Mesothelial cell of epicardium (in vitro differentiated cells): Measurements from ENCODE around the gene GLRX. TPM values are rescaled to one million over a fixed set of nuclear protein-coding genes. Genes with fewer than 3 reads are reported as not detected.
"Not testable (repeated sequence)": the region's sequence is repeated elsewhere in the genome, so short reads cannot be mapped to it uniquely, and the experiment has no call there.

Experiments used
- DNase-seq, 2 experiments: peaks; one replicate each; pipeline ENCODE4 v3.0.0; 2021; ENCODE audit warnings: low spot score in 2 of 2; ENCODE audit not compliant: unreplicated experiment in 2 of 2
- H3K27ac Mint-ChIP-seq: 2 replicates; pipeline ENCODE4 v1.8.0; 2021; ENCODE audit warnings: mixed read lengths
- H3K27me3 Mint-ChIP-seq: 2 replicates; pipeline ENCODE4 v1.8.0; 2021; ENCODE audit warnings: low read depth, mixed read lengths
- H3K36me3 Mint-ChIP-seq: 2 replicates; pipeline ENCODE4 v1.8.0; 2021; ENCODE audit warnings: mixed read lengths
- H3K4me1 Mint-ChIP-seq: 2 replicates; pipeline ENCODE4 v1.8.0; 2021; ENCODE audit warnings: mixed read lengths
- H3K4me3 Mint-ChIP-seq: 2 replicates; pipeline ENCODE4 v1.8.0; 2021; ENCODE audit warnings: mild to moderate bottlenecking, moderate library complexity, mixed read lengths
- H3K9me3 Mint-ChIP-seq: 2 replicates; pipeline ENCODE4 v1.8.0; 2021; ENCODE audit warnings: mixed read lengths
- total RNA-seq: library from RNA; stranded (reverse); gene quantifications from 3 replicates; pipeline ENCODE4 v1.2.1, GENCODE V29; 2021
- TF ChIP-seq, protein P1 (sequence below): fragments of 200-600 bp; sonication (generic); IDR thresholded peaks from one replicate; pipeline ENCODE4 v1.5.0; 2021; ENCODE audit warnings: antibody characterized with exemption; ENCODE audit not compliant: unreplicated experiment

Gene GLRX
- total RNA-seq, 1 donor from 2014 or later: 14.8 TPM

DNA sequence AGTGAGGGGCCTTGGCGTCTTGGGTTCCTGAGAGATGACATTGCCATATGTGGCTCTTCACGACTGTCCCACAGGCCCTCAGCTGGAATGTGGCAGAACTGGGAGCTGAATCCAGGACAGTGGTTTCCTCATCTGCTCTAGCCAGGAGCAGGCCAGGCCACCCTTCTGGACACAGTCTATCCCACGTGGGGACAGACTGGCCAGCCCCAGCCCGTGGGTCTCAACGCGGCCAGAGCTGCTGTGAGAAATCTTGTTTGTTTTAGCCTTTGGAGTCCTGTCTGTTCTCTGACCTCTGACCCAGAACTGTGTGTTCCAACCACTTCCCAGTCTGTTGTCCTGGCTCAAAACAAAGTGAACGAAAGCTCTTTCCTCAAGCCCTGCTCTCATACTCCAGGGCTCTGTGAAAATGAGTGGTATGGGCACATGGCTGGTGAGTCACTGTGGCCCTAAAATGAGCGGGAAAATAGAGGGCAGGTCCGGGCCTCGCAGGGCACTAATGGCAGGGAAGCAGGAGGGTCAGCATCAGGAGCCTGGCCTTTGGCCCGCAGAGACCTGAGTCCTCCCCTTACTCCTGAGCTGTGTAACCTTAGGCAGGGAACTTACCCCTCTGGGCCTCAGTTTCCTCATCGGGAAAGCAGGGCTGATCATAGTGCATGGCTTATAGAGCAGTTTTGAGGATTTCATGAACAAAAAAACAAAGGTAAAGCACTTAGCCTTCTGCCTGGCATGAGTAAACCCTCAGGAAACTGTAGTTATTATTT is 34.8 kb upstream of the GLRX start:
- Mint-ChIP-seq H3K4me1 (peaks cover 31% of the 10 kb centered on the region), H3K4me3 (no peak overlapping the region), H3K9me3 (peaks cover 6% of the 10 kb centered on the region), H3K27me3 (peaks cover 6% of the 10 kb centered on the region), H3K27ac (no peak overlapping the region), H3K36me3 (no peaks in the 10 kb centered on the region)
- TF ChIP-seq, protein P1, sequence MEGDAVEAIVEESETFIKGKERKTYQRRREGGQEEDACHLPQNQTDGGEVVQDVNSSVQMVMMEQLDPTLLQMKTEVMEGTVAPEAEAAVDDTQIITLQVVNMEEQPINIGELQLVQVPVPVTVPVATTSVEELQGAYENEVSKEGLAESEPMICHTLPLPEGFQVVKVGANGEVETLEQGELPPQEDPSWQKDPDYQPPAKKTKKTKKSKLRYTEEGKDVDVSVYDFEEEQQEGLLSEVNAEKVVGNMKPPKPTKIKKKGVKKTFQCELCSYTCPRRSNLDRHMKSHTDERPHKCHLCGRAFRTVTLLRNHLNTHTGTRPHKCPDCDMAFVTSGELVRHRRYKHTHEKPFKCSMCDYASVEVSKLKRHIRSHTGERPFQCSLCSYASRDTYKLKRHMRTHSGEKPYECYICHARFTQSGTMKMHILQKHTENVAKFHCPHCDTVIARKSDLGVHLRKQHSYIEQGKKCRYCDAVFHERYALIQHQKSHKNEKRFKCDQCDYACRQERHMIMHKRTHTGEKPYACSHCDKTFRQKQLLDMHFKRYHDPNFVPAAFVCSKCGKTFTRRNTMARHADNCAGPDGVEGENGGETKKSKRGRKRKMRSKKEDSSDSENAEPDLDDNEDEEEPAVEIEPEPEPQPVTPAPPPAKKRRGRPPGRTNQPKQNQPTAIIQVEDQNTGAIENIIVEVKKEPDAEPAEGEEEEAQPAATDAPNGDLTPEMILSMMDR: no peak
- no peak for DNase-seq

DNA sequence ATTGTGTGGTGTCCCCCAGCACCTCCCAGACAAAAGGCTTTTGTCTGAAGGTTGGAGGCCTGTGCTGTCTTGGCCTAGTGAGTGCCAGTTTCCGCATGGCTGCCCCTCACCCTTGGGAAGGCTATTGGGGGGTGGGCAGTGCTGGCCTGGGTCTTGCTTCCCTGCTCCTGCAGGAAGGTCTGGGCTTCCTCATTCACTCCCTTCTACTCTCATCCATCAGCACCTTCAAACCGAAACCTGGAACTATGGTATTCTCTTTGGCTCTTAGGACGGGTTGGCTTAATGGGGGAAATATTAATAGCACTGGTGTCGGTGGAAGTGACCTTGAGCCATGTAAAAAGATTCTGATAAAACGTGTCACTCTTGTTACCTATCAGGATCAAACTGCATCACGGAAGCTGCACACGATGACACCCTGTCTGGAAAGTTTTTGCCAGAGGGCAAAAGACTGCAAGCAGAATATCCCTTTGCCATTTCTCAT is 34.0 kb upstream of the GLRX start:
- Mint-ChIP-seq H3K4me1 (peaks cover 25% of the 10 kb centered on the region), H3K36me3 (no peaks in the 10 kb centered on the region), H3K9me3 (peaks cover 6% of the 10 kb centered on the region), H3K4me3 (no peak overlapping the region), H3K27me3 (peaks cover 6% of the 10 kb centered on the region), H3K27ac (no peak overlapping the region)
- no peak for DNase-seq
- TF ChIP-seq, protein P1: no peak

DNA sequence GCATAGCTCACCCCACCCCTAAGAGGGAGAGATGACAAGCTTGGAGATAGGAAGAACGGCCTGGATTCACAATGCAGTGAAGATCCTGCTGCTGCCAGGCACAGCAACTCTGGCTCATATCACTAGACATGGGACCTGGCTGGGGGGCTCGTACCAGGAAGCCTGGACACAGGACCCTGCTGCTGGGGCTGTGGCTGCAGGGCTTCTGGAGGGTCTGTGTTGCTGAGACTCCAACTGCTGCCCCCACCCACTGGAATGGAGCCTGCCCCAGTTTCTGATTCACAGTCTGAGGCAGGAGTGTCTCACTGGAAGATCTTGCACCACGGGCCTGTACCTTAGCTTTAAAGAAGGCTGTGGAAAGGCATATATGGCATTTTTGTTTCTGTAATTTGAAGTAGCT is 31.0 kb upstream of the GLRX start:
- H3K4me1 Mint-ChIP-seq: peaks cover 6% of the 10 kb centered on the region
- no peak overlapping the region for H3K4me3 Mint-ChIP-seq
- no peak overlapping the region for H3K27ac Mint-ChIP-seq
- H3K36me3 Mint-ChIP-seq: no peaks in the 10 kb centered on the region
- H3K9me3 Mint-ChIP-seq: peaks cover 6% of the 10 kb centered on the region
- TF ChIP-seq, protein P1: no peak
- no peak for DNase-seq
- peaks cover 2% of the 10 kb centered on the region for H3K27me3 Mint-ChIP-seq

DNA sequence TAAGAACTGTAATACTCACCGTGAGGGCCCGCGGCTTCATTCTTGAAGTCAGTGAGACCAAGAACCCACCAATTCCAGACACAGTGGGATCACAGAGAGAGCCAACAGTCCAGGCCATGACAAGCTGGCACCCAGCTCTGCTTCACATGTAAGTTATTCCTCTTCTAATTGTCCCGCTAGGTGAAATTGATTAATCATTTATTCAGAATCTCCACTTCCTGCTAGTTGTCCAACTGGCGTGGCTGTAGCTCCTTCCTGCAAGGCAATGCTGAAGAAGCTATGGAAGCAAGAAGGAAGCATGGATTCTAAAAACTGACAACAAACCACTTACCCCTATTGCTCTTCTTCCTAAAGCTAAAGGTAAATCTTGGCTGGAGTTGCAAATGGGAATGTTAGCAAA is 30.0 kb upstream of the GLRX start:
- no peak for DNase-seq

DNA sequence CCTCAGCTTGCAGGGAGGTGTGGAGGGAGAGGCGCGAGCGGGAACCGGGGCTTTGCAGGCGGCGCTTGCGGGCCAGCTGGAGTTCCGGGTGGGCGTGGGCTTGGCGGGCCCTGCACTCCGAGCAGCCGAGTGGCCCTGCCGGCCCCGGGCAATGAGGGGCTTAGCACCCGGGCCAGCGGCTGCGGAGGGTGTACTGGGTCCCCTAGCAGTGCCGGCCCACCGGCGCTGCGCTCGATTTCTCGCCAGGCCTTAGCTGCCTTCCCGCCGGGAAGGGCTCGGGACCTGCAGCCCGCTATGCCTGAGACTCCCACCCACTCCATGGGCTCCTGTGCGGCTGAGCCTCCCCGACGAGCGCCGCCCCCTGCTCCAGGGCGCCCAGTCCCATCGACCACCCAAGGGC is 28.6 kb upstream of the GLRX start:
- H3K4me1 Mint-ChIP-seq, H3K36me3 Mint-ChIP-seq, H3K27ac Mint-ChIP-seq, DNase-seq, H3K9me3 Mint-ChIP-seq, H3K27me3 Mint-ChIP-seq, H3K4me3 Mint-ChIP-seq: not testable (repeated sequence)

More for the DNA sequence above, 30.0 kb upstream of the GLRX start:
- Mint-ChIP-seq H3K27me3 (peaks cover 2% of the 10 kb centered on the region), H3K27ac (no peak overlapping the region), H3K36me3 (no peaks in the 10 kb centered on the region), H3K4me3 (no peak overlapping the region), H3K9me3 (peaks cover 6% of the 10 kb centered on the region), H3K4me1 (no peaks in the 10 kb centered on the region)
- TF ChIP-seq, protein P1: no peak

DNA sequence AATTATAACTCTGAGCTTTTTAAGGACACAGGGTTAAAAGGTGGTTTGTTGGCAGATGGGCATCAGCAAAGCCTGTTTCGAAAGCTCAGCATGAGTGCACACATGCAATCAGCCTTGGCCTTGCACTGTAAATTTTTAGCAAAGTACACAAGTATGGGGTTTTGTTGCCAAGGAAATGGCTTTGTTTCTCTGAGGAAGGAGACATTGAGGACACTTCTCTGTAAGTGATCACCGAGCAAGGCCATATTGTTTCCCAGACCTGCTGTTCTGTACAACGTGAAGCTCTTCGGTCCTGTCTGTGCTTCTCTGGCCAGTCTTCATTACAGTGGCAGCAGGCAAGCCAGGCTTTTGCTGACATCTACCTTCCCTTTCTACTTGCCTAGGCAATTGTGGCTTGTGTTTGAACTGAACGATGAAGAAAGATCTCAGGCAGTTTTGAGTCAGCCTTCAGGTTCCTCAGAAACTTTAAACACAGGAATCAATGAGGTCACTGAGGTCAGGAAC is 27.9 kb upstream of the GLRX start:
- H3K4me1 Mint-ChIP-seq: peaks cover 2% of the 10 kb centered on the region
- no peak overlapping the region for H3K27ac Mint-ChIP-seq
- TF ChIP-seq, protein P1: no peak
- no peaks in the 10 kb centered on the region for H3K36me3 Mint-ChIP-seq
- peaks cover 6% of the 10 kb centered on the region for H3K9me3 Mint-ChIP-seq
- DNase-seq: no peak
- peaks cover 2% of the 10 kb centered on the region for H3K27me3 Mint-ChIP-seq
- no peak overlapping the region for H3K4me3 Mint-ChIP-seq
